ENCODE measurements around the gene ACKR2.
"Not testable (repeated sequence)": the region's sequence is repeated elsewhere in the genome, so short reads cannot be mapped to it uniquely, and the experiment has no call there.

Gene ACKR2

DNA sequence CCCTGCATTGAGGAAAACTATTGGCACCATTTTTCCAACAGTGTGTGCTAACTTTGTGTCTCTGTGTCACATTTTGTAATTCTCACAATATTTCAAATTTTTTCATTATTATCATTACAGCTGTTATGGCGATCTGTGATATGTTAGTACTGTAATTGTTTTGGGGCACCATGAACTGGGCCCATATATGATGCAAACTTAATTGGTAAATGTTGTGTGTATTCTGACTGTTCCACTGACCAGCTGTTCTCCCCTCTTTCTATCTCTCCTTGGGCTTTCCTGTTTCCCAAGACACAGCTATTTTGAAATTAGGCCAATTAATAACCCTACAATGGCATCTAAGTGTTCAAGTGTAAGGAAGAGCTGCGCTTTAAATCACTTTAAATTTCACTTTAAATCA lies 68.6 kb downstream of the ACKR2 start:
- H3K9ac ChIP-seq (ENCODE audit: low read depth, low read length) = no peak overlapping the region
- no peak overlapping the region for H3K27ac ChIP-seq (ENCODE audit: low read depth, low read length)
- no peaks in the 10 kb centered on the region for H3K27me3 ChIP-seq (ENCODE audit: control insufficient read depth, insufficient read depth, low read length)
- no peaks in the 10 kb centered on the region for H3K9me3 ChIP-seq (ENCODE audit: control insufficient read depth, insufficient read depth, low read length)
- peaks cover 8% of the 10 kb centered on the region for H3K4me1 ChIP-seq (ENCODE audit: control insufficient read depth, insufficient read depth, low read length)
- no peak overlapping the region for H3K4me3 ChIP-seq (ENCODE audit: low read depth, low read length)
- H3K36me3 ChIP-seq (ENCODE audit: control insufficient read depth, insufficient read depth, low read length) = no peaks in the 10 kb centered on the region

GRCh38 chr3:42880183-42880582 lies 70.9 kb downstream of the ACKR2 start:
- peaks cover 8% of the 10 kb centered on the region for H3K4me1 ChIP-seq (ENCODE audit: control insufficient read depth, insufficient read depth, low read length)
- H3K9me3 ChIP-seq (ENCODE audit: control insufficient read depth, insufficient read depth, low read length) = no peaks in the 10 kb centered on the region
- H3K9ac ChIP-seq (ENCODE audit: low read depth, low read length) = no peak overlapping the region
- H3K4me3 ChIP-seq (ENCODE audit: low read depth, low read length) = peak overlapping the region; percentile 63
- H3K27ac ChIP-seq (ENCODE audit: low read depth, low read length) = no peak overlapping the region
- no peaks in the 10 kb centered on the region for H3K36me3 ChIP-seq (ENCODE audit: control insufficient read depth, insufficient read depth, low read length)
- no peaks in the 10 kb centered on the region for H3K27me3 ChIP-seq (ENCODE audit: control insufficient read depth, insufficient read depth, low read length)

GRCh38 chr3:42880601-42881451 lies 71.6 kb downstream of the ACKR2 start:
- no peaks in the 10 kb centered on the region for H3K36me3 ChIP-seq (ENCODE audit: control insufficient read depth, insufficient read depth, low read length)
- peak overlapping the region; percentile 74 for H3K9ac ChIP-seq (ENCODE audit: low read depth, low read length)
- H3K27me3 ChIP-seq (ENCODE audit: control insufficient read depth, insufficient read depth, low read length) = no peaks in the 10 kb centered on the region
- H3K27ac ChIP-seq (ENCODE audit: low read depth, low read length) = no peak overlapping the region
- H3K4me1 ChIP-seq (ENCODE audit: control insufficient read depth, insufficient read depth, low read length) = peaks cover 8% of the 10 kb centered on the region
- peak overlapping the region; percentile 63 for H3K4me3 ChIP-seq (ENCODE audit: low read depth, low read length)
- H3K9me3 ChIP-seq (ENCODE audit: control insufficient read depth, insufficient read depth, low read length) = no peaks in the 10 kb centered on the region

- H3K4me1 ChIP-seq (ENCODE audit: control insufficient read depth, insufficient read depth, low read length) = peaks cover 13% of the 10 kb centered on the region
- H3K4me3 ChIP-seq (ENCODE audit: low read depth, low read length); H3K27ac ChIP-seq (ENCODE audit: low read depth, low read length); H3K27me3 ChIP-seq (ENCODE audit: control insufficient read depth, insufficient read depth, low read length); H3K9me3 ChIP-seq (ENCODE audit: control insufficient read depth, insufficient read depth, low read length); H3K36me3 ChIP-seq (ENCODE audit: control insufficient read depth, insufficient read depth, low read length); H3K9ac ChIP-seq (ENCODE audit: low read depth, low read length): not testable (repeated sequence)
These were observed 74.1 kb downstream of the ACKR2 start for GRCh38 chr3:42883251-42883930.

DNA sequence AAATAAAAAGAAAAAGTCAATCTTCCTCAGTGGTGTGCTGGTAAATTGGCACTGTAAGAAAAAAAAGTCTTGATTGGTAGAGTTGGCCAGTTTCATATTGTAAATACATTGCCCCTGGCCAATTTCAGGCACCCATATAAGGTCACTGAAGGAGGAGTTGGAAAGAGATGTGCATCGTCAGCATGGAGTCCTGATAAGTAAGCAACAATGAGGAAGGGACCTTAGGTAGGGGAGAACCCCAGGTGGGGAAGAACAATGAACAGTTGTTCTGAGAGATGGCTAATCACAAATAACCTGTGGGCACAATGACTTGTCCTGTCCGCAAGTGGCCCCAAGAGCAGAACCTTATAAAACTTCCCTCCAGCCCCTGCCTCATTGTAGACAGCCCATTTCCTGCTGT lies 75.1 kb downstream of the ACKR2 start:
- H3K9me3 ChIP-seq (ENCODE audit: control insufficient read depth, insufficient read depth, low read length) = no peaks in the 10 kb centered on the region
- no peaks in the 10 kb centered on the region for H3K27me3 ChIP-seq (ENCODE audit: control insufficient read depth, insufficient read depth, low read length)
- H3K27ac ChIP-seq (ENCODE audit: low read depth, low read length) = no peak overlapping the region
- H3K36me3 ChIP-seq (ENCODE audit: control insufficient read depth, insufficient read depth, low read length) = no peaks in the 10 kb centered on the region
- no peak overlapping the region for H3K4me3 ChIP-seq (ENCODE audit: low read depth, low read length)
- peaks cover 17% of the 10 kb centered on the region for H3K4me1 ChIP-seq (ENCODE audit: control insufficient read depth, insufficient read depth, low read length)
- no peak overlapping the region for H3K9ac ChIP-seq (ENCODE audit: low read depth, low read length)

- Histone ChIP-seq H3K4me1 (ENCODE audit: control insufficient read depth, insufficient read depth, low read length) (peaks cover 25% of the 10 kb centered on the region), H3K9ac (ENCODE audit: low read depth, low read length) (no peak overlapping the region), H3K4me3 (ENCODE audit: low read depth, low read length) (no peak overlapping the region), H3K27me3 (ENCODE audit: control insufficient read depth, insufficient read depth, low read length) (no peaks in the 10 kb centered on the region), H3K36me3 (ENCODE audit: control insufficient read depth, insufficient read depth, low read length) (no peaks in the 10 kb centered on the region), H3K27ac (ENCODE audit: low read depth, low read length) (no peak overlapping the region), H3K9me3 (ENCODE audit: control insufficient read depth, insufficient read depth, low read length) (no peaks in the 10 kb centered on the region)
These were observed 77.1 kb downstream of the ACKR2 start for GRCh38 chr3:42886294-42886822.

DNA sequence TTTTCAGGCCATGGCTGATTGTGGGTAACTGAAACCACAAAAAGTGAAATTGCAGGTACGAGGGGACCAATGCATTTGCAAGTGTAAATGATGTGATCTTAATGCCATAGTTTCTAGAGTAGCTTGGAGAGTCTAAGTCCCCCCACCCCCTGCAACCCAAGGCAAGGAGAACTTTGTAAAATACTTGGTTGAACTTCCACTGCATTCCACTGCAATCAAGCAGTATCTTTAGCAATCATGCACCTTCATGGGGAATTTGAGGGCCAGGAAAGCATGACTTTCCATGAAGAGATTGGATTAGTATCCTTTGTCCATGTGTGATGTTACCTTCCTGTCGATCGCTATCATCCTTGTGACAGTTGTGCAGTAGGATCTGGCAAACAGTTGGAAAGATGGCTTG lies 77.8 kb downstream of the ACKR2 start:
- Histone ChIP-seq H3K36me3 (ENCODE audit: control insufficient read depth, insufficient read depth, low read length) (no peaks in the 10 kb centered on the region), H3K4me3 (ENCODE audit: low read depth, low read length) (no peak overlapping the region), H3K4me1 (ENCODE audit: control insufficient read depth, insufficient read depth, low read length) (peaks cover 27% of the 10 kb centered on the region), H3K27ac (ENCODE audit: low read depth, low read length) (no peak overlapping the region), H3K27me3 (ENCODE audit: control insufficient read depth, insufficient read depth, low read length) (no peaks in the 10 kb centered on the region), H3K9me3 (ENCODE audit: control insufficient read depth, insufficient read depth, low read length) (no peaks in the 10 kb centered on the region), H3K9ac (ENCODE audit: low read depth, low read length) (no peak overlapping the region)

DNA sequence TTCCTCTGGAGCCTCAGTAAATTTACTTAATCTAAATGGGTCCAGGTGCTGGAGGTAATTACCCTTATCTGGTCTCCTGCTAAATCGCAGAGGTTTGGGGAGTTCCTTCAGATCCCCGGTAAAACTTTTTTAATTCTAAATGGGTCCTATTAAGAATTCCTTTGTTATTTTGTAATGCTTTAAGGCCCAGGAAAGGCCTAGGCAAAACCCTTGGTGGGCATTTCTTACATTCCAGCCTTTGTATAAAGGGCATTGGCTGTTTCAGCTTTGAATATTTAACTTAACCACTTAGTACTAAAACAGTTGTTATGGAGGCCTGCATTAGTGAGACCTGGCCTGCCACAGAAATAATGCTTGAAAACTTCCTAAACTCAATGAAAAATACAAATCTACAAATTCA lies 81.8 kb downstream of the ACKR2 start:
- Histone ChIP-seq H3K4me1 (ENCODE audit: control insufficient read depth, insufficient read depth, low read length) (peaks cover 40% of the 10 kb centered on the region), H3K9me3 (ENCODE audit: control insufficient read depth, insufficient read depth, low read length) (no peaks in the 10 kb centered on the region), H3K4me3 (ENCODE audit: low read depth, low read length) (peak overlapping the region; percentile 22; the same call in 1 of the 2 replicates), H3K27ac (ENCODE audit: low read depth, low read length) (peak overlapping the region; percentile 85), H3K27me3 (ENCODE audit: control insufficient read depth, insufficient read depth, low read length) (no peaks in the 10 kb centered on the region), H3K9ac (ENCODE audit: low read depth, low read length) (peak overlapping the region; percentile 63), H3K36me3 (ENCODE audit: control insufficient read depth, insufficient read depth, low read length) (no peaks in the 10 kb centered on the region)

GRCh38 chr3:42892169-42892568 lies 82.9 kb downstream of the ACKR2 start:
- peak overlapping the region; percentile 60; the same call in 1 of the 2 replicates for H3K9ac ChIP-seq (ENCODE audit: low read depth, low read length)
- H3K4me3 ChIP-seq (ENCODE audit: low read depth, low read length) = no peak overlapping the region
- no peaks in the 10 kb centered on the region for H3K9me3 ChIP-seq (ENCODE audit: control insufficient read depth, insufficient read depth, low read length)
- H3K27ac ChIP-seq (ENCODE audit: low read depth, low read length) = peak overlapping the region; percentile 85
- H3K36me3 ChIP-seq (ENCODE audit: control insufficient read depth, insufficient read depth, low read length) = no peaks in the 10 kb centered on the region
- H3K27me3 ChIP-seq (ENCODE audit: control insufficient read depth, insufficient read depth, low read length) = no peaks in the 10 kb centered on the region
- H3K4me1 ChIP-seq (ENCODE audit: control insufficient read depth, insufficient read depth, low read length) = peaks cover 36% of the 10 kb centered on the region

GRCh38 chr3:42892807-42893206 lies 83.6 kb downstream of the ACKR2 start:
- Histone ChIP-seq H3K9ac (ENCODE audit: low read depth, low read length) (no peak overlapping the region), H3K4me3 (ENCODE audit: low read depth, low read length) (no peak overlapping the region), H3K27me3 (ENCODE audit: control insufficient read depth, insufficient read depth, low read length) (no peaks in the 10 kb centered on the region), H3K36me3 (ENCODE audit: control insufficient read depth, insufficient read depth, low read length) (no peaks in the 10 kb centered on the region), H3K4me1 (ENCODE audit: control insufficient read depth, insufficient read depth, low read length) (peaks cover 36% of the 10 kb centered on the region), H3K9me3 (ENCODE audit: control insufficient read depth, insufficient read depth, low read length) (no peaks in the 10 kb centered on the region), H3K27ac (ENCODE audit: low read depth, low read length) (no peak overlapping the region)
